ENCODE measurements around the gene KANSL3. TPM values are rescaled to one million over a fixed set of nuclear protein-coding genes. Genes with fewer than 3 reads are reported as not detected.

The KANSL3 gene
- total and polyA plus RNA-seq, 7 donors = 25.9 to 101 (median 50.3) TPM

DNA sequence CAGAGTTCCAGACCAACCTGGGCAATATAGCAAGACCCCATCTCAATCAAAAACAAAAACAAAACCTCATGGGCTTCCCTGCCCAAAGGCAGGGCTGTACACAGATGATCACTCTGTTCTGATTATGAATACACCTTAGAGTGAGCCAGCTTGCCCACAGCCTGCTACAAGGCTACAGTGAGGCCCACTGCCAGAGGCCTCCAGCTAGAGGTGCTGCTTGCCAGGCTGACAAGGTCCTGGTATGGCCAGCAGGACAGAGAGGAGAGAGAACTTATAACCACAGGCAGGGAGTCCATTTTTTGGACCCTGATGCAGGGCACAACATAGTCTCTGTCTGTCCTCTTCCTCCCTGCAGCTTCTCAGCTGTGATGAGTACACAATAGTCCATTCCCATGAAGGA lies 41.5 kb downstream of the KANSL3 start:
- TF ChIP-seq, protein P1, sequence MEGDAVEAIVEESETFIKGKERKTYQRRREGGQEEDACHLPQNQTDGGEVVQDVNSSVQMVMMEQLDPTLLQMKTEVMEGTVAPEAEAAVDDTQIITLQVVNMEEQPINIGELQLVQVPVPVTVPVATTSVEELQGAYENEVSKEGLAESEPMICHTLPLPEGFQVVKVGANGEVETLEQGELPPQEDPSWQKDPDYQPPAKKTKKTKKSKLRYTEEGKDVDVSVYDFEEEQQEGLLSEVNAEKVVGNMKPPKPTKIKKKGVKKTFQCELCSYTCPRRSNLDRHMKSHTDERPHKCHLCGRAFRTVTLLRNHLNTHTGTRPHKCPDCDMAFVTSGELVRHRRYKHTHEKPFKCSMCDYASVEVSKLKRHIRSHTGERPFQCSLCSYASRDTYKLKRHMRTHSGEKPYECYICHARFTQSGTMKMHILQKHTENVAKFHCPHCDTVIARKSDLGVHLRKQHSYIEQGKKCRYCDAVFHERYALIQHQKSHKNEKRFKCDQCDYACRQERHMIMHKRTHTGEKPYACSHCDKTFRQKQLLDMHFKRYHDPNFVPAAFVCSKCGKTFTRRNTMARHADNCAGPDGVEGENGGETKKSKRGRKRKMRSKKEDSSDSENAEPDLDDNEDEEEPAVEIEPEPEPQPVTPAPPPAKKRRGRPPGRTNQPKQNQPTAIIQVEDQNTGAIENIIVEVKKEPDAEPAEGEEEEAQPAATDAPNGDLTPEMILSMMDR (IDR thresholded peaks at IDR 0.05) = no peak
- intact Hi-C loops (cut with DNase I) = loop anchor here in 1 of 2 donors (5.0 kb wide), 1 partner anchor 41 kb away; the partner anchor contains the start of gene KANSL3
- Histone ChIP-seq H3K4me3 (no peak overlapping the region), H3K27ac (peak overlapping the region; percentile 92), H3K4me1 (peaks cover 30% of the 10 kb centered on the region), H3K36me3 (ENCODE audit: insufficient read depth in 1 of 2, low read depth in 1 of 2) (peaks cover 10 to 87% of the 10 kb centered on the region in 2 donors), H3K27me3 (ENCODE audit: insufficient read depth in 3 of 3, low read length in 2 of 3) (no peaks in the 10 kb centered on the region), H3K9me3 (no peaks in the 10 kb centered on the region)
- ATAC-seq = peak; percentile 43 to 60 (median 54)
- no peak for DNase-seq

- no peak overlapping the region for H3K4me3 ChIP-seq
- no peaks in the 10 kb centered on the region for H3K27me3 ChIP-seq (ENCODE audit: insufficient read depth in 3 of 3, low read length in 2 of 3)
- WGBS, 3 donors = 87 to 96% (median 88%) methylated on average over 5 of the region's 5 CpGs
- TF ChIP-seq, protein P1 (IDR thresholded peaks at IDR 0.05) = no peak
- peak overlapping the region; percentile 92 for H3K27ac ChIP-seq
- ATAC-seq = no peak
- H3K36me3 ChIP-seq (ENCODE audit: insufficient read depth in 1 of 2, low read depth in 1 of 2) = peaks cover 8 to 69% of the 10 kb centered on the region in 2 donors
- no peaks in the 10 kb centered on the region for H3K9me3 ChIP-seq
- peaks cover 29% of the 10 kb centered on the region for H3K4me1 ChIP-seq
- intact Hi-C loops (cut with DNase I) = loop anchor here in 1 of 2 donors (5.0 kb wide), 1 partner anchor 43 kb away; the partner anchor contains the start of gene KANSL3
- no peak for DNase-seq
Measured at GRCh38 chr2:96594691-96595152, 43.4 kb downstream of the KANSL3 start.

DNA sequence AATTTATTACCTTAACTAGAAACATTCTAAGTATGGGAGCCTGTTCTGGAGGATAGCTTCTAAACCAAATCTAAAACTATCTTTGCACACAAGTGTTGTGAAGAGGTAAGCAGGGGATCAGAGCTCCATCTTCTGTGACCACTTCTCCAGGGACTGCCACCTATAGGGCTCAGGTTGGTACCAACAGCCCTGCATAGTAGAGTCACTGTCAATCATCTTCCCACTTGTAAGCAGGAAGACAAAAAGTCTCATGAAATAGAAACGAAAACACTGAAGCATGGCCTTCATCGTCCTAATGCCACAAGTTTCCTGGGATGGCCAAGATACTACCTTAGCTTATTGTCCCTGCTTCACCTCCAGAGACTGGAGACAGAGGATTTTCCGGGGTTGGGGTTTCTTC lies 43.8 kb downstream of the KANSL3 start:
- H3K9me3 ChIP-seq = no peaks in the 10 kb centered on the region
- H3K27ac ChIP-seq = peak overlapping the region; percentile 92
- H3K4me3 ChIP-seq = no peak overlapping the region
- H3K4me1 ChIP-seq = peaks cover 26% of the 10 kb centered on the region
- ATAC-seq = no peak
- peaks cover 8 to 64% of the 10 kb centered on the region in 2 donors for H3K36me3 ChIP-seq (ENCODE audit: insufficient read depth in 1 of 2, low read depth in 1 of 2)
- WGBS, 3 donors = 88 to 93% (median 91%) methylated on average over 3 of the region's 3 CpGs
- no peaks in the 10 kb centered on the region for H3K27me3 ChIP-seq (ENCODE audit: insufficient read depth in 3 of 3, low read length in 2 of 3)
- DNase-seq = no peak
- TF ChIP-seq, protein P1 (IDR thresholded peaks at IDR 0.05) = no peak
- intact Hi-C loops (cut with DNase I) = no loop called here

DNA sequence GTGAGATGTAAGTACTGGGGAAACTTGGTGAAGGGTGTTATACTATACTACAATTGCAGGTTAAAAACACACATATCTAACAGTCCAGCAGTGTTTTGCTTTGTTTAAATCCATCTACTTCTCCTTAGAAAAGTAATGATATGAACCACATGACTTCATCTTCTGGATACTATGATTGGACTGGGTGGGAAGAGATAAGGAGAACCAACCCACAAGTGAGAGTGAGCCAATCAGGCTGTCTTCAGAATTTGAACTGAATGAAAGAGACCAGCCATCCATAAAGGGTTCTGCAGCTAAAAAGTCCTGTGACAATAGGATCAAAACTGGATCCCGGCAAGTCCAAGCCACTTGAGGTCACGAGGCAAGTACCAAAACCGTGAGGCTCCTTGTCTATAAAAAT lies 46.6 kb downstream of the KANSL3 start:
- peaks cover 5 to 42% of the 10 kb centered on the region in 2 donors for H3K36me3 ChIP-seq (ENCODE audit: insufficient read depth in 1 of 2, low read depth in 1 of 2)
- 78 to 90% (median 87%) methylated on average over 3 of the region's 3 CpGs for WGBS, 3 donors
- TF ChIP-seq, protein P1 (IDR thresholded peaks at IDR 0.05) = no peak
- peak overlapping the region; percentile 66 for H3K27ac ChIP-seq
- no peaks in the 10 kb centered on the region for H3K27me3 ChIP-seq (ENCODE audit: insufficient read depth in 3 of 3, low read length in 2 of 3)
- peaks cover 18% of the 10 kb centered on the region for H3K4me1 ChIP-seq
- no peaks in the 10 kb centered on the region for H3K9me3 ChIP-seq
- intact Hi-C loops (cut with DNase I) = no loop called here
- DNase-seq (no peak), ATAC-seq (no peak)
- no peak overlapping the region for H3K4me3 ChIP-seq

DNA sequence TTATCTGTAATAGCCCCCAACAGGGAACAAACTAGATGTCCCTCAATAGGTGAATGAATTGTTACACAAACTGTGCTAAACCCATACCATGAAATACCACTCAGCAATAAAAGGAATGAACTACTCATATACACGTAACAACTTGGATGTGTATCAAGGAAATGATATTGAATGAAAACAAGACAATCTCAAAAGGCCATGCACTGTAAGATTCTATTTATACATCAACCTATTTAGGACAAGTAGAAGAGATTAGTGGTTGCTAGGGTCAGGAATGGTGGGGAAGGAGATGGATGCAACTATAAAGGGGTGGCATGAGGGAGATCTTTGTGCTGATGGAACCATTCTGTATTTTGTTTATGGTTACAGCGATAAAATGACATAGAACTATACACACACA lies 47.1 kb downstream of the KANSL3 start:
- Histone ChIP-seq H3K4me3 (no peak overlapping the region), H3K27me3 (ENCODE audit: insufficient read depth in 3 of 3, low read length in 2 of 3) (no peaks in the 10 kb centered on the region), H3K36me3 (ENCODE audit: insufficient read depth in 1 of 2, low read depth in 1 of 2) (peaks cover 5 to 37% of the 10 kb centered on the region in 2 donors), H3K27ac (peak overlapping the region; percentile 66), H3K4me1 (peaks cover 19% of the 10 kb centered on the region), H3K9me3 (no peaks in the 10 kb centered on the region)
- ATAC-seq (peak; percentile 30 to 61 (median 44)), DNase-seq (no peak)
- intact Hi-C loops (cut with DNase I) = no loop called here
- TF ChIP-seq, protein P1 (IDR thresholded peaks at IDR 0.05) = no peak
- 59 to 73% (median 61%) methylated on average over 2 of the region's 2 CpGs for WGBS, 3 donors
